K562 (cell line): ENCODE data around the gene CHMP5. TPM values are rescaled to one million over a fixed set of nuclear protein-coding genes. Genes with fewer than 3 reads are reported as not detected.

Experiments
- ATAC-seq: fragments of 200-7000 bp; cut with Tn5 transposase; 3 replicates; pipeline ENCODE4 v1.9.1; 2020; ENCODE audit warnings: moderate library complexity
- BruUV-seq: library from RNA; stranded (reverse); fragments of 400-500 nt; replicated peaks from 2 replicates; lab custom pipeline; 2021; lab: Mats Ljungman, UMichigan
- CTCF ChIA-PET: fragments of 300-600 bp; formaldehyde crosslinking; extraction: SDS; loops from one replicate; lab custom pipeline; 2021; ENCODE audit warnings: low intra/inter-chr PET ratio; lab: Yijun Ruan, JAX
- POLR2A ChIA-PET: fragments of 300-600, 350-650 bp; sonication (Branson Sonifier 250); formaldehyde crosslinking; extraction: SDS; loops from one replicate; lab custom pipeline; 2021; ENCODE audit warnings: antibody characterized with exemption, inconsistent platforms; lab: Yijun Ruan, JAX
- DNase-seq, 4 experiments: peaks; one replicate each; pipeline versions ENCODE4 v3.0.0 to v3.0.0-alpha.2; 2011 to 2018; ENCODE audit warnings: low spot score in 3 of 4, mixed read lengths in 3 of 4; ENCODE audit errors: extremely low read depth in 1 of 4
- FAIRE-seq: peaks from 2 replicates; lab custom pipeline; 2011; peaks lifted over from hg19 to GRCh38; lab: Jason Lieb, UNC
- H2AFZ ChIP-seq: 2 replicates; pipeline ENCODE4 v1.6.0; 2011; ENCODE audit warnings: low read depth, low read length, control low read depth, inconsistent platforms
- H3K27ac ChIP-seq: fragments of 200-600 bp; 3 replicates; pipeline ENCODE4 v1.8.0; 2011; ENCODE audit warnings: low read depth, mild to moderate bottlenecking, control low read depth, inconsistent platforms, low read length, moderate library complexity, mixed read lengths; ENCODE audit errors: extremely low read depth
- H3K27me3 ChIP-seq, 2 experiments: fragments of 300-600 bp in 1 of 2; 2 replicates in 1 of 2; 3 replicates in 1 of 2; pipeline versions ENCODE4 v1.6.0 to v1.8.0; 2011; ENCODE audit warnings: inconsistent platforms in 2 of 2, low read length in 2 of 2, mild to moderate bottlenecking in 1 of 2, mixed read lengths in 1 of 2, moderate library complexity in 1 of 2; ENCODE audit not compliant: control insufficient read depth in 2 of 2, insufficient read depth in 2 of 2
- H3K36me3 ChIP-seq: fragments of 300-600 bp; 3 replicates; pipeline ENCODE4 v1.8.0; 2011; ENCODE audit warnings: mild to moderate bottlenecking, low read length, inconsistent platforms; ENCODE audit not compliant: control insufficient read depth, insufficient read depth
- H3K4me1 ChIP-seq, 2 experiments: fragments of 200-600 bp in 1 of 2; replicated peaks in 1 of 2; 2 replicates in 1 of 2; 3 replicates in 1 of 2; pipeline versions ENCODE4 v1.5.1 to v1.8.0; 2011; ENCODE audit warnings: inconsistent platforms in 2 of 2, low read length in 2 of 2, mild to moderate bottlenecking in 1 of 2, mixed read lengths in 1 of 2, moderate library complexity in 1 of 2; ENCODE audit not compliant: control insufficient read depth in 2 of 2, insufficient read depth in 2 of 2
- H3K4me2 ChIP-seq: 2 replicates; pipeline ENCODE4 v1.6.1; 2011; ENCODE audit warnings: low read length, control low read depth, inconsistent platforms, mixed read lengths; ENCODE audit not compliant: insufficient read depth
- H3K4me3 ChIP-seq: fragments of 200-600 bp; sonication (generic), shearing (Covaris generic); 2 replicates; pipeline ENCODE4 v1.5.1; 2016; ENCODE audit warnings: control low read depth, inconsistent platforms
- H3K79me2 ChIP-seq: fragments of 200-600 bp; 3 replicates; pipeline ENCODE4 v1.8.0; 2011; ENCODE audit warnings: low read length, inconsistent platforms; ENCODE audit not compliant: control insufficient read depth, insufficient read depth
- H3K9ac ChIP-seq, 2 experiments: 2 replicates each; pipeline versions ENCODE4 v1.6.0 to v1.6.1; 2011; ENCODE audit warnings: low read depth in 2 of 2, low read length in 2 of 2, control low read depth in 1 of 2, inconsistent platforms in 1 of 2, mild to moderate bottlenecking in 1 of 2, mixed read lengths in 1 of 2; ENCODE audit not compliant: insufficient read depth in 1 of 2
- H3K9me1 ChIP-seq: one replicate; pipeline ENCODE4 v1.6.0; 2011; ENCODE audit warnings: inconsistent platforms, mild to moderate bottlenecking, low read length, moderate library complexity; ENCODE audit not compliant: control insufficient read depth, insufficient read depth
- H3K9me3 ChIP-seq: replicated peaks from 2 replicates; pipeline ENCODE4 v1.5.1; 2011; ENCODE audit warnings: low read depth, low read length, inconsistent platforms; ENCODE audit not compliant: control insufficient read depth, insufficient read depth
- H4K20me1 ChIP-seq: replicated peaks from 2 replicates; pipeline ENCODE4 v1.6.1; 2011; ENCODE audit warnings: low read length, inconsistent platforms, mixed read lengths; ENCODE audit not compliant: control insufficient read depth, insufficient read depth
- NCOA4 ChIP-seq: fragments of 450-650 bp; IDR thresholded peaks from 2 replicates; pipeline ENCODE4 v1.6.1; 2018; ENCODE audit warnings: mild to moderate bottlenecking; ENCODE audit not compliant: partially characterized antibody
- RAD21 ChIP-seq, 2 experiments: fragments of 250-450 bp in 1 of 2; fragments of 450-650 bp in 1 of 2; sonication (Bioruptor Pico) in 1 of 2; formaldehyde crosslinking in 1 of 2; IDR thresholded peaks in 1 of 2; conservative IDR thresholded peaks in 1 of 2; 2 replicates each; pipeline versions ENCODE4 v1.4.0 to v1.8.0; 2020 to 2022; ENCODE audit warnings: mild to moderate bottlenecking in 2 of 2, moderate library complexity in 1 of 2
- SLC30A9 ChIP-seq: fragments of 250-450 bp; sonication (Bioruptor Pico); IDR thresholded peaks from 2 replicates; pipeline ENCODE4 v1.8.0; 2022; ENCODE audit warnings: mild to moderate bottlenecking, moderate library complexity
- WGBS: fragments of 100-300 bp; shearing (Covaris generic); methylation state at CpG from one replicate; pipeline ENCODE4 v1.1.6; 2016; ENCODE audit warnings: low coverage, mixed read lengths; ENCODE audit not compliant: insufficient coverage; ENCODE audit errors: missing lambda C conversion rate; 5-methylcytosine and 5-hydroxymethylcytosine counted together
- in situ Hi-C: fragments of 300-500 bp; cut with MboI; formaldehyde crosslinking; loops from 4 replicates; pipeline ENCODE4 v1.15.0; 2018; ENCODE audit warnings: inconsistent platforms, mixed read lengths
- intact Hi-C: fragments of 100-400 bp; cut with micrococcal nuclease; formaldehyde crosslinking; loops from 2 replicates; pipeline ENCODE4 v1.14.2; 2022
- polyA plus RNA-seq, 8 experiments: library from polyadenylated mRNA; depleted of rRNA in 4 of 8; stranded (reverse) in 5 of 8; unstranded in 3 of 8; fragments of >200 nt; fragmentation: Nextera tagmentation in 2 of 8; fragmentation: Illumina TruSeq in 1 of 8; extraction: Ambion mirVana in 2 of 8; extraction: Trizol in 1 of 8; gene quantifications; 2 replicates each; pipeline versions ENCODE4 v1.2.1 to v1.2.3, GENCODE V29; 2011 to 2014; ENCODE audit warnings: inconsistent platforms in 1 of 8, missing spikeins in 1 of 8
- total RNA-seq, 7 experiments: library from RNA; depleted of rRNA in 6 of 7; stranded (reverse); fragments of >200 nt in 6 of 7; fragmentation: Illumina TruSeq in 2 of 7; extraction: Trizol in 2 of 7; gene quantifications; 2 replicates each; pipeline versions ENCODE4 v1.2.1 to v1.2.3, GENCODE V29; 2011 to 2021; ENCODE audit warnings: low replicate concordance in 1 of 7
- TF ChIP-seq, protein P1 (sequence below): fragments of 250-450 bp; sonication (Bioruptor Pico); IDR thresholded peaks from 2 replicates; pipeline ENCODE4 v1.6.1; 2021; ENCODE audit warnings: mild to moderate bottlenecking

CHMP5 gene
- total and polyA plus RNA-seq, 9 of the 15 experiments (the other 6 are each of a cell fraction or from before 2014, with no cell fraction given): 36.0 to 105 (median 54.9) TPM

DNA sequence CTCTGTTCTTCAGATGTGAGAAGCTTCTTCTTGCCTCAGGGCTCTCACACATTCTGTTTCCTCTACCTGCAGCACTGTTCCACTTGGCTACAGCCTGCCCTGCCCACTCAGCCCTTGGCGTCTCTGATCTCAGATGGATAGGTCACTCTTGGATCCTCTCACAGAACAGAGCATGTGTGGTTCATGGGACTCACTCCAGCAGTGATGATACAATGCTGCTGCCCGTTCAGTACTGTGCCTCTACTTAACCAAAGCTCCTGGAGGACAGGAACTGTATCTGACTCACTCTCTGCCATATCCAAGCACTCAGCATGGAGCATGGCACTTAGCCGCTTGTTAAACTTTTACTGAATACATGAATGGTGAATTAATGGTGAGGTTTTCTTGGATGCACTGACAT lies 28.3 kb upstream of the CHMP5 start:
- ATAC-seq (no peak), DNase-seq (no peak), FAIRE-seq (peak; percentile 37)
- Histone ChIP-seq H3K9ac (no peak overlapping the region), H3K27ac (no peak overlapping the region), H3K36me3 (no peaks in the 10 kb centered on the region), H3K4me3 (no peak overlapping the region), H4K20me1 (no peaks in the 10 kb centered on the region), H3K9me3 (no peaks in the 10 kb centered on the region), H3K27me3 (no peaks in the 10 kb centered on the region), H3K79me2 (no peaks in the 10 kb centered on the region), H2AFZ (no peak overlapping the region), H3K9me1 (no peaks in the 10 kb centered on the region), H3K4me2 (no peak overlapping the region), H3K4me1 (peaks cover 17 to 20% of the 10 kb centered on the region in 2 experiments; a peak in 4 of 5 replicates)
- 53% methylated on average over 3 of the region's 3 CpGs for whole genome bisulfite sequencing
- BruUV-seq: no TSS peak
- TF ChIP-seq SLC30A9 (CRISPR knock-in tag) (no peak), RAD21 (CRISPR knock-in tag; conservative IDR thresholded peaks at IDR 0.05 in 1 of 2, IDR thresholded peaks at IDR 0.05 in 1 of 2) (no peak), NCOA4 (no peak)
- TF ChIP-seq, protein P1, sequence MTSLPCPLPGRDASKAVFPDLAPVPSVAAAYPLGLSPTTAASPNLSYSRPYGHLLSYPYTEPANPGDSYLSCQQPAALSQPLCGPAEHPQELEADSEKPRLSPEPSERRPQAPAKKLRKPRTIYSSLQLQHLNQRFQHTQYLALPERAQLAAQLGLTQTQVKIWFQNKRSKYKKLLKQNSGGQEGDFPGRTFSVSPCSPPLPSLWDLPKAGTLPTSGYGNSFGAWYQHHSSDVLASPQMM: no peak
- intact Hi-C loops (no loop called here), in situ Hi-C loops (loop anchor here (10.0 to 25.0 kb wide), 3 partner anchors 132 to 849 kb away; partner anchors contain the start of genes ACO1, NDUFB6, SMIM27 and TOPORS)
- ChIA-PET CTCF (no interaction called here), POLR2A (interaction anchor here (1.7 kb wide), 1 partner anchor 10 kb away, joined by 4 read pairs; no protein-coding TSS in a partner anchor)
